Frontal cortex (tissue), 4 donors: ENCODE measurements around the gene IRAK1. TPM values are rescaled to one million over a fixed set of nuclear protein-coding genes. Genes with fewer than 3 reads are reported as not detected.

Source experiments
- DNase-seq, 2 donors: peaks; one replicate each; pipeline ENCODE4 v3.0.0; 2012; ENCODE audit warnings: low spot score in 2 of 2
- FAIRE-seq: peaks from 2 replicates; lab custom pipeline; 2012; peaks lifted over from hg19 to GRCh38; lab: Jason Lieb, UNC
- total RNA-seq: library from RNA; depleted of rRNA; stranded (reverse); fragments of >200 nt; gene quantifications from one replicate; pipeline ENCODE4 v1.2.3, GENCODE V29; 2014
- donor health status: control.
- donor health status: control.
- donor health status: control.

Gene IRAK1
- total RNA-seq: 6.9 TPM

- no peak for FAIRE-seq
- peak; percentile 80 to 84 for DNase-seq
Measured at GRCh38 chrX:154019633-154020528, at the start of gene IRAK1. IRAK1 (minus strand) TSS chrX:154019902; CDS start chrX:154019812, 90 bp downstream.

- DNase-seq (no peak), FAIRE-seq (no peak)
Measured at GRCh38 chrX:154068560-154068959, 48.9 kb upstream of the IRAK1 start.

- no peak for FAIRE-seq
- no peak for DNase-seq
Measured at GRCh38 chrX:154064637-154065435, 45.1 kb upstream of the IRAK1 start.

GRCh38 chrX:154063234-154063633 lies 43.5 kb upstream of the IRAK1 start:
- DNase-seq (no peak), FAIRE-seq (no peak)

- no peak for DNase-seq
- no peak for FAIRE-seq
Measured at GRCh38 chrX:154061801-154062200, 42.1 kb upstream of the IRAK1 start.

GRCh38 chrX:154059729-154060245 lies 40.1 kb upstream of the IRAK1 start:
- no peak for DNase-seq
- no peak for FAIRE-seq

- FAIRE-seq (no peak), DNase-seq (no peak)
Measured at GRCh38 chrX:154059231-154059630, 39.5 kb upstream of the IRAK1 start.

GRCh38 chrX:154058214-154058997 lies 38.7 kb upstream of the IRAK1 start:
- DNase-seq: no peak
- FAIRE-seq: no peak

- DNase-seq (no peak), FAIRE-seq (no peak)
Measured at GRCh38 chrX:154057791-154058190, 38.1 kb upstream of the IRAK1 start.

- DNase-seq (no peak), FAIRE-seq (no peak)
Measured at GRCh38 chrX:154056770-154057241, 37.1 kb upstream of the IRAK1 start.

GRCh38 chrX:154051201-154051810 lies 31.6 kb upstream of the IRAK1 start:
- FAIRE-seq: no peak
- DNase-seq: peak in 1 of 2 donors; percentile 36

GRCh38 chrX:154050113-154050495 lies 30.4 kb upstream of the IRAK1 start:
- no peak for DNase-seq
- FAIRE-seq: no peak

- FAIRE-seq (no peak), DNase-seq (no peak)
Measured at GRCh38 chrX:154049209-154050112, 29.8 kb upstream of the IRAK1 start.

- FAIRE-seq (no peak), DNase-seq (no peak)
Measured at GRCh38 chrX:154048398-154048797, 28.7 kb upstream of the IRAK1 start.

- no peak for FAIRE-seq
- no peak for DNase-seq
Measured at GRCh38 chrX:154046940-154047610, 27.4 kb upstream of the IRAK1 start.

- FAIRE-seq: no peak
- DNase-seq: no peak
Measured at GRCh38 chrX:154046031-154046781, 26.5 kb upstream of the IRAK1 start.

- no peak for DNase-seq
- no peak for FAIRE-seq
Measured at GRCh38 chrX:154044091-154044490, 24.4 kb upstream of the IRAK1 start.
